Colon (tissue), 2 donors: ENCODE results near the gene ISCA2.

ENCODE experiments used
- FAIRE-seq: peaks from 2 replicates; lab custom pipeline; 2012; peaks lifted over from hg19 to GRCh38; lab: Jason Lieb, UNC
- donor health status: control.
- donor health status: control.

Gene ISCA2

DNA sequence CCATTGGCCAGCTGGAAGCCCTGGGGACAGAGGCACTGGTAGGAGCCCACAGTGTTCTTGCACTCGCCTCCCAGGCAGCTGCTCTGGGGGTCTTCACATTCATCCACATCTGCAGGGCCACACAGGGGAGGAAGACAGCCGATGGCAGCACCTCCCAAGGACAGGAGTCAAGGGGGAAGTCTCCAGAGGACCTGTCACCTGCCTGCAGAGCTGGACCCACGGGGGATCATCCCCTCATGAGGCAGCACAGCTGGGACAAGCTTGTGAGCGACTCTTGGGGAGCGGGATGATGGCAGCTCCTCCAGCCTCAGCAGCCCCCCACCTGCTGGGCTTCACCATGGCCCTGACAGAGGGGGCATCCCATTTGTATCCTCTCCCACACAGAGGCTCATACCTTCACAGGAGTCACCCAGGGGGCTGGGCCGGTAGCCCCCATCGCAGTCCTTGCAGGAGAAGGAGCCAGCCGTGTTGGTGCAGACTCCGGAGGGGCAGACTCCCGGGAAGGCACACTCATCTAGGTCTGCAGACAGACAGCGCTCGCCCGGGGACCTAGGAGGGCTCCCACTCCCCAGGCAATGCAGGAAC lies 15.4 kb downstream of the ISCA2 start:
- no peak for FAIRE-seq

DNA sequence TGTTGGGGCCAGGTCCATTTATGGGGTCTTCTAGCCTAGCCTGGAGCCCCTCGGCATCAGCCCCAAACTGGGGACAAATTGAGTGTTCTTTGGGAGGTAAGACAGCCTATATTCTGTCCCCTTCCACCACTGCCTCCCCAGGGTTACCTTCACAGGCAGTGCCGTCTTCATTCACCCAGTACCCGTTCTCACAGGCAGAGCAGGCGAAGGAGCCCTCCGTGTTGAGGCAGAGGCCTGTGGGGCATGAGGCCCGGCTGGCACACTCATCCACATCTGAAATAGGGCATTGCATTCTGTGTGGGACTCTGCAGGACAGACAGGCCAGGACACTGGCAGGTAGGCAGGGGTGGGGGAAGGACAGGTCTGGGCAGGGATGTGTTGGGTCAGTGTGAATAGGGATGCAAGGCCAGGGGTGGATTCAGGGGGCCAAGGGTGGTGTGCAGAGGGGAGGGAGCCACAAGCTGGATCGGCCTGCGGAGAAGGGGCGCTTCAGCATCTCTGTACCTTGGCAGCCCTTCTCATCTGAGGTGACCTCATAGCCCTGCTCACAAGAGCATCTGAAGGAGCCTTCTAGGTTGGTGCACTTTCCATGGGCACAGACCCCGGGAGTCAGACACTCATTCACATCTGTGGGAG lies 16.1 kb downstream of the ISCA2 start:
- no peak for FAIRE-seq

DNA sequence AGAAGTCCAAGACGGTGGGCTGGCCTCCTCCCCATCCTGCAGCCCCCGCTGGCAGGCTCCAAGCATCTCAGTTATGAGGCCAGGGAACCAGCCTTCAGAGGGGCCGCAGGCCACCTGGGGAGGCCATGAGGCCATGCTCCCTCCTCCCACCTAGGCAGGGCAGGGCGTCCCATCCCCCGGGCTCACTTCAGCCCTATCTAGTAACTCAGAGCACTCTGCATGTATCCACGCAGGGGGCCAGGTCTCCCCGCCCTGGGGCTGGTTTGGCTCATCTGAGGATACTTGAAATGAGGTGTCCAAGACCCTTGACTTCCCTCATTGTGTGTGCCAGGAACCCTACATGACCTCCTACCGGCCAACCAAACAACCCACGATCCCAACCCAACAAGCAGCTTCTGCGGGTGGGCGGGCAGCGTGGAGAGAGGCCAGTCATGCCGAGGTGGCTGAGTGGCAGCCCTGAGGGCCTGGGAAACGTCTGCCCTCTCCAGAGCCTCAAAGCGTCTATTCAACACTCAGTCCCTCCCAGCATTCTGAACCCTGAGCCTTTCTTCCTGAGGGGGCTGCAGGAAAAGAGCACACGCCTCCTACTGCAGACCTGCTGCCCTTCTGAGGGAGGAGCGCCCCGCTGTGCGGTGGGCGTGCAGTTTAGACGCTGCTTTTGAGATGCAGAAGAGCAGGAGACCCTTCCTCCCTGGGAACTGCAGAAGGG lies 16.8 kb downstream of the ISCA2 start:
- FAIRE-seq: no peak

DNA sequence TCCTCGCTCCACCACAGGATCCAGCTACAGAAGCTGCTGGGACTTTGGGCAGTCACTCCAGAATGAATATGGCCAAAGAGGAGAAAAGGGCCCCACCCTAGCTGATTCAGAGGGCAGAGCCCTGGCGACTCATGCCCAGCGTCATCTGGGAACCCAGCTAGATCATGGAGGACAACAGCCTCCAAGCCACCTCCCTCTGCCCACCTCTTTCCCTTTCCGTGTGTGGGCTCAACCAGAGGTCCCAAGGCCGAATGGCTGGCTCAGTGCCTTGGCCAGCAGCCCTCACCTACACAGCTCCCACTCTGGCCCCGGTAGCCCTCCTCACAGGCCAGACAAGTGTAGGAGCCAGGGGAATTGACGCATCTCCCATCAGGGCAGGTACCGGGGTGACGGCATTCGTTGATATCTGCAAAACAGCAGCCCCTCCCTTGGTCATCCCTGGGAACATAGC lies 17.4 kb downstream of the ISCA2 start:
- FAIRE-seq: no peak

DNA sequence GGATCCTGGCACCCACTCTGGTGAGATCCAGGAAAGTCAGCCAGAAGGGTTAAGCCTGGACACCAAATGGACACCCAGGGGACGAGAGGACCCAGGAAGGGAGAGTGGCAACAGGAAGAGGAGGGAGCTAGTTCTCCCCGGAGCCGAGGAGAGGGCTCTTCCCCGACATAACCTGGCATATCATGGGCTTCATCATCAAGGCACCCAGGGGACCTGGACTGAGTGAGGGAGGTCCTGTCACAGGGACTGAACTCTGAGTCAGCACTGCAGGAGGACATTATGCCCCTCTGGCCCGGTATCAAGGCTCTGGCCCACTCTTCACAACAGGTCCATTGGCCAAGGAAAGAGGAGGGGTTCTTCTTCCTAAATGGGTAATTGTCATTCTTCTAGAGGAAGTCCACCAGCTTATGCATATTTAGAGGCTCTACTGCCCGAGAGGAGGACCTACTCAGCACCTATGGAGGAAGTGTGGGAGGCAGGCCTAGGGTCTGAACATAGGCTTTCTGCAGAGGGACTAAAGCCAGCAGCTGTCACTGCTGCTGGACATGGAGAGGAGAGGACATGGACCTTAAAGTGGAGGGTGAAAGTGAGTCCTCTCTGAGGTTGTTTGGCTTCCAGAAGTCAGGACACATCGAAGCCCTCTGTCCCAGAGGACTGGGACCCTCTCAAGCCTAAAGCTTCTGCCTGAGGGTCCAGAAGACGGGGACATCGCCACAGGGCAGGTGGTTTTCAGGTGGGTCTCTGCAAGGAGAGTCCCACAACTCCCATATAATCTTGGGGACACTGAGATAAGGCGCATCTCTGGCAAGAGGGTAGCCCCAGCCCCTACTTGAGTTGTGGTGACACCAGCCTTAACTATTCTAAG lies 18.6 kb downstream of the ISCA2 start:
- FAIRE-seq: no peak

DNA sequence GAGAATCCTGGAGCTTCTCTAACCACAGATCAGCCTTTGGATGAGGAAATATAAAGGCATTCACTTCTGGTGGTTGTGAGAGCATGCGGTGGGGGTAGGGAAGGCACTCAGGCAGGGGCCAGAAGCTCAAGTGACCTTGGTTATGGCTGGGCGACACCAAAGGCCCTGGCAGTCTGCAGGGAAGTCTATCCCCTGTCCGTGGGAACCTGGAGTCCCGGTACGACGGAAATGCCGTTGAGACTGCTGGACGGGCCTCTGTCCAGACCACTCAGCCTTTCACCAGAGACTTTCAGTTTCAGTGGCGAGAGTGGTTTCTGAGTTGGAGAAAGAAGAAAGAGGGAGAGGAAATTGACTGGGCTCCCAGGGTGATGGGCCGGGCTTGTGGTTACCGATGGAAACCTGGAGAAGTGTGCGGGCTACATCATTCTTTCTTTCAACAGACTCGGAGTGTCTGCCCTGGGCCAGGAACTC lies 20.9 kb downstream of the ISCA2 start:
- FAIRE-seq: no peak

DNA sequence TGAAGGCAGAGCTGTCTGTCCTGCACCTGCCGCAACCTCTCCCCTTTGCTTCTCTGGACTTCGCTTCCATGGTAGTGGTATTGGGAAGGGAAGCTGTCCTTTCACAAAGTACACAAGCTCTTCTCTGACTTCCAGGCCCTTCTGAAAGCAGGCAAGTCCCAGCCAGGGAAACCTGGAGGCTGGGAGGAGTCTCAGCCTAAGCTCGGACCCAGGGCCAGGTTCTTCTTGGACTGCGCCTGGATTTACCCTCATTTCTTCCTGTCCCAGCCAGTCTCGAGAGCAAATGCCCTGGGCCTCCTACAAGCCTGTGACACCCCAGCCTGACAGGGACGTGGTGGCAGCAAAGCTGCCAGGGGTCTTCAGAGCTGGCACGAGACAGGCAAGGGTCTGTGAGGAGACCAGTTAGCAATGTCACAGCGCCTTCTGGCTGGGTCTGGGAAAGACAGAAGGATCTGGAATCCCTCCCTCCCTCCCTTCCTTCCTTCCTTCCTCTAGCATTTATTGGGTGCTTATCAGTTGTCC lies 22.4 kb downstream of the ISCA2 start:
- no peak for FAIRE-seq

DNA sequence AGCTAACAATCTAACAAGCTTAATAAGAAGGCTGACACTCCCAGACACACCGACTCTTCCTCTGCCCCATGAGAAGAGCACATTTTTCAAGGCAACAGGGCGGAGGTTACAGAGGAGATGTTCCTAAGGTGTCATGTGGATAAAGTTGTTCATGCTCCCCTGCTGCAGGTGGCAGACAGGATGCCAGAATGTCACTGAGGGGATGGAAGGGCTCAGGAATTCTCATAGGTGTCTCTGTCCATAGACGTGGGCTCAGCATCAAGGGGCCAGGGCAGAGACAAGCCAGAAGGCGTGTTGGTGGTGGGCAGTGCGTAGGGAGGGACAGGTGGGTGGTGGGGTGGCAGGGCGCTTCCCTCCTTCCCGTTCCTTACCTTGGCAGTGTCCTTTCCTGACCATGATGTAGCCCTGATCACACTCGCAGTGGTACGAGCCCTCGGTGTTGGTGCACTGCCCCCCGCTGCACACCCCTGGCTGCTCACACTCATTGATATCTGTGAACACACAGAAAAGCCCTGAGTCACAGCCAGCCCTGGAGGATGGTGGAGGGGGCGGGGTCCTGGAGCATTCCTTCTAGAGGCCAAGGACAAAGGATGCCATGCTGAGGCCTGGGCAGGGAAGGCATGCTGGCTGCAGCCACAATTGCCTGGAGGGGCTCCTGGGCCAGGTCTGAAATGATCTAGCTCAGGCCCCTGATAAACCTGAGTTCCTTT lies 23.0 kb downstream of the ISCA2 start:
- no peak for FAIRE-seq

DNA sequence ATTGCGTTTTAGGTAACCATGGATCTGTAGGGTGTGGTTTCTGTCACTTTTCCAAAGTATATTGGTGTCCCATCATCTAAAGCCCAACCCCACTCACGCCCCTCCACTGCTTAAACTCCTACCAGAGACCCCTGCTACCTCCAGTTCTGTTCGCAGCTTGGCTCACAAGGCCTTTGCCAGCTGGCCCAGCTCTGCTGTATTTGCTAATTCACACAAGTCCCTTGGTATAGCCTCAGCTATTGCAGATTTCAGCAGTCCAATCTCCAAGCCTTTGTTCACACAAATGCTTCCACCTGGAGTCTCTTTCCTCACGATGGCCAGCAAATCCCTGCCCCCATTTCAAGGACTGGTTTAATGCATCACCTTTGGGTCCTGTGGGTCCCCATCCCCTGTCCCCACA lies 24.2 kb downstream of the ISCA2 start:
- no peak for FAIRE-seq

DNA sequence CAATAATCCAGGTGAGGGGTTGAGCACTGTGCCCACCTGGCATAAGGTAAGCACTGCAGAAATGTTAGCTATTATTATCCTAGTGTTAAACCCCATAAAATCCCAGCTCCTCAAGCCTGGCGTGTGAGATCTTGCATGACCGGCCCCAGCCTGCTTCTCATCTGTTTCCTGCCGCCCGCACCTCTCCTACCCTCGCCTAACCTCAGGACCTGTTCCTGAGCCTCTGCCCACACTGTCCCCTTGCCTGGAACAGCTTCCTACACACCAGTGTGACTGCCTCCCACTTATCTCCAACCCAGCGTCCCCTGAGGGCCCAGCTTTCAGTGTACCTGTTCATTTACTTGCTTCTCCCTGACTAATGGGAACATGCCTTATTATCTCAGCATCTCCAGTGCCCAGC lies 24.7 kb downstream of the ISCA2 start:
- no peak for FAIRE-seq

DNA sequence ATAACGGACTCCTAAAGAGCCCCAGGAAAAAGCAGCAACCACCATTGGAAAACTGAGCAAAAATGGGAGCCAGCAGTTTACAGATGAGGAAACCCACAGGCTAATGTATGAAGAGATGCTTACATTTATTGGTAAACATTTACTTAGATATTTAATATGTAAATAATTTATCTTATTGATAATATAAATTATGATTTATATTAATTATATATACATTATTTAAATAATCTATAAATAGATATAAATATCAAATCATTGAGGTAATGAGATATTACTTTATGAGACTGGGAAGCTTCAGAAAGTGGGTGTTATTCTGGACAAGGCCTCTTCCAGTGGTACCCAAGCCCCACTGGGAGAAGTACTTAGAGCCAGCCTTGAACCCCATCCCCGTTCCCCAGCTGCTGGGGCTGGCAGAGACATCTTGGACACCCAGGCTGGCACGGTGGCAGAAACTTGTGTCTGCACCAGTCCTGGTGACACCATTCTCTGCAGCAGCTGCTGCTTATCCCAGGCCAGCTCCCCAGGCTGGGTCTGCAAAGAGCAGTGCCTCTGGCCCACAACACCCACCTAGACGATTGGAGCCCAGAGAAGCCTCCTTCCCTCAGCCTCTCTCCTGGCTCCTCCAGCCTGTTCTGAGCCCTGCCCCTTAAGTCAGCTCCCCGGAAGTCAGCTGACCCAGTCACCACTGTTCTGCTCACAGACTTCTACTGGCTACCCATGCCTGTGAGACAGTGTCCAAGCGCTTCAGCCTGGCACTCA lies 25.9 kb downstream of the ISCA2 start:
- FAIRE-seq: no peak

DNA sequence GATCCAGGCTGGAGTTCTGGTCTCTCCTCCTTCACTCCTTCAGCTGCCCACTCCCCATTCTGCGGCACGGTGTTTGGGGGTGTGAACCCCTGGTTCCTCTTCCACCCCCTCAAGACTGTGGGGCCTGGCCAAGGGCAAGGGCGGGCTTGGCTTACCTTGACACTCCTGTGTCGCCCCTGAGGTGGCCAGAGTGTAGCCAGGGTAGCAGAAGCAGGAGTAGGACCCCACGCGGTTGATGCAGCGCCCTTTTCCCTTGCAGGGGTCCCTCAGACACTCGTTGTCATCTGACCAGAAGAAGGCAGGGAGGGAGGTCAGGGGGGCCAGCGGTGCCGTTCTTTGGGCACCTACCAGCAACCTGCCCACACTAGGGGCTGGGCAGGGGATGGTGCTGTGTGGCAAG lies 28.2 kb downstream of the ISCA2 start:
- no peak for FAIRE-seq

DNA sequence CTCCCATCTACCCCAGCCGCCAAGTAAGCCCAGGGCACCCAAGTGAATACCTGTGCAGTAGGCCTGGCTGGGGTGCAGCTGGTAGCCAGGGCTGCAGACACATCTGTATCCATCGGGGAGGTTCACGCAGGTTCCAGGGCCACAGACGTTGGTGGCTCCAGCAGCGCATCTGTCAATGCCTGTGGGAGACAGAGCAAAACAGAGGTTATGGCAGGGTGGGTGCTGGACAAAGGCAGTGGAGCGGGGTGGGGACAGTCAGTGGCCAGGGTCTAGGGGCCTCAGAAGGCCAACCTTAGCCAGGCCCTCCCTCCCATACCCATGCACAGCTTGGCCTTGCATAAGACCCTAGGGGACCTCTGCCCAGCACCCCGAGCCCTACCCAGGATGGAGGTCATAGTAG lies 29.2 kb downstream of the ISCA2 start:
- FAIRE-seq: no peak

DNA sequence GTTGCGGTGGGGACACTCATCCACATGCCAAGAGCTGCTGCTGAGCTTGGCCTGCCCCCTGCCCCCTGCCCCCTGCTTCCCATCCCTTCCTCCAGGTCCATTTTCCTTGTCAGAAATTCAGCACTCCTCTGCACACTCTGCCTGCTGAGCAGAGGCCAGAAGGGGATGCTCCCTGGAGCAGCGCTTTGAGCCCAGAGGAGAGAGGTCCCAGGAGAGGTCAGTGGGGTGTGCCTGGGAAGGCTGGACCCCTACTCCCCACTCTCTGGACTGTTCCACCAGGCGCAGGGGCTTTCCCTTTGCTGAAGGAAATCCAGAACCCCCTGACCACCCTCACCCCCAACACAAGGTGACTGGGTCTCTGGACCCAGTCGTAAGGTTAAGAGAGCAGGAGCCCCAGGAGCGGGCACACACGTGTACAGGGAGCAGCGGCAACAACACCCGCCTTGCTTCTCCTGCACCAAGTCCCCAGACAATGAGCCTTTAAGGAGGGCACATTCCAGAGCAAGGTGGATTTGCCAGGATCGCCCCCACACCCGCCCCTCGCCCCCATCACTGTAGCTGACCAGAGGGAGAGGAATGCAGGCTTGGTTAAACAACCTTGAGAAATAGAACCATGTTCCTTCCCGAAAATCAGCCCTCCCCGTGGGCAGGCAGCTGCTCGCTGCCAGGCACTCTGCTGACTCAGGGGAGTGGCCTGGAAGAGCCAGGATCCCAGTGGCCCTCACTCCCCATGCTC lies 30.7 kb downstream of the ISCA2 start:
- FAIRE-seq: no peak

DNA sequence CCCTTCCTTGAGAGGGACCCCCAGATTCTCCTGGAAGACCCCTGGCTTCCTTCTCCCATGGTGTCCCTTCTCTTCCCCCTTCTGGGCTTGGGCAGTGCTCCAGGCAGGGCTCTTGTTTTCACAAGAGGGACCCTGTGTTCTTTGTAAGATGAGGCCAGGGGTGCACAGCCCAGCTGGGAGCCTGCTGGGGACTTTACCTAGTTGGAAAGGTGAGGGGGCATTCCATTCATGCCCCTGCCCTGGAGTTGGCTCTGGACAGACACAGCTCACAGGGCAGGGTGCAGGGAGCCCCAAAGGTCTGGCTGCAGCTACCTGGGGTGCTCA lies 31.2 kb downstream of the ISCA2 start:
- no peak for FAIRE-seq

DNA sequence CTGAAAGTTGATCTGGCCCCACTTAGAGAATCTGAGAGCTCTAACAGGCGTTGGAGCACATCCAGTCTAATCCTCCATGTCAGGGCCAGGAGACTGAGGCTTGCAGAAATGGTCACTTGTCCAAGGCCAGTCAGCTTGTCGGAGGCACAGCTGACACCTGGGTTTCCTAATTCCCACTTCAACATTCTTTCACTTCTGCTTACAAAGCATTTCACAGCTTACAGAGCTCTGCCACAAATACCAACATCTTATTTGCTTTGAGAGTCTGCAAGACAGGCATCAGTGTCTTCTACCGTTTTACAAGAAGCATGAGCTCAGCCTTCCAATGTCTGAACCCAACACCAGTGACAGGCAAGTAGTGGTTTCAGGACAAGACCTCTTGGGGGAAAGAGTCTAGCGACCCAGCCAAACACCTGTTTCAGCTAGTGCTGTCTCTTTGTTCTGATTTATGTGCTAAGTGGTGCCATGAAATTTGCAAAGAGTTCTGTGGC lies 31.8 kb downstream of the ISCA2 start:
- FAIRE-seq: no peak

DNA sequence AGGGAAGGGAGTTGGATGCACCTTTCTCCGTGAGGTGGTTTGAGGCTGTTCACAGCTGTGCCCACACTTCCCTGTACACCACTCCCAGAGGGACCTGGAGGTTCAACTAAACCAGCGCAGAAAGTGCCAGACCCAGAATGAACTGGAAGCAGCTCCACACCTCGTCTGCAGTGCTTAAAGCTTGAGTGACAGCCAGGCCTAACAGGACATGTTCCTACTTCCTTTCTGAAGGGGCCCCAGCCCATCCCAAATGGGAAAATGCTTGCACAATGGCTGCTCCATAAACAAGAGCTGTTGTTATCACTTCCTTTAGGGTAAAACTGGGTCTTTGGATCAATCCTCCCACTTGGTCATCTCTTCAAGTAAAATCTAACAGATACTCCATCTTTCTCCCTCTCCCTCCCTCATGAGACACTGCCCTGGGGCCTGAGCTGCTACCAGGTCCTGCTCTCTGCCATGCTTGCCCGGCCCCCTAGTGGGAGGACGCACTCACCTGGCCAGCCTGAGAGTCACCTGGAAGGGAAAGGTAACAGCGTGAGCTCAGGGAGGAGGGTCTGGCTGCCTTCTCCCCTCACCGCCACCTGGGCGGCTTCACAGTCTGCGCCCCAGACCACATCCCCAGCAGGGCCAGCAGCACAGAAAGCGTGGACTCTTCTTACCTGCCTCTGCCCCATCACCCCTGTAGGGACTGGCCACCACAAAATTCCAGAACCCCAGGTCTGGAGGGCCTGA lies 33.5 kb downstream of the ISCA2 start:
- FAIRE-seq: no peak

DNA sequence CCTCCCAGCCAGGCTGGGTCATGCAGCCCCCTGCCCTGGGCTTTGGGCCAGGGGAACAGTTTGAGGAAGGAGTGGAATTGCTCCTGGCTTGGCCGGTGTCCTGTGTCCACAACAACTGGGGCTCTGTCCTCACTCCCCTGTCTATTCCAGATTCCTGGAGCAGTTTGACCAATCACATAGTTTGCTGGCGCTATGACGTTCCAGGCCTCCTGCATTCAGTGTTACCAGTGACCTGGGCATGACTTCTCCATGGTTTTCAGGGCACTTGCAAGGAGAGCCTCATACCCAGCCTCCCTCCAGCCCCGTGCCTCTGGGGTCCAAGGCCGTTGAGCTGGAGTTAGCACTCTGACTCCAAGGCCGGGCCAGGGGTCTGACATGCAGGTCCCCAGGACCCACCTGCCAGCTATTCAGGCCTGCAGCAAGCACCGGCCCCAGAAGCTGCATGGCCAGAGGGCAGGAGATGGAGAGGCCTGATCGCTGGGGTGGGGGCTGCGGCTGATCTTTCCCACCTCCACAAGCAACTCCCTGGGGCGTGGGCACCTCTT lies 34.2 kb downstream of the ISCA2 start:
- FAIRE-seq: no peak

DNA sequence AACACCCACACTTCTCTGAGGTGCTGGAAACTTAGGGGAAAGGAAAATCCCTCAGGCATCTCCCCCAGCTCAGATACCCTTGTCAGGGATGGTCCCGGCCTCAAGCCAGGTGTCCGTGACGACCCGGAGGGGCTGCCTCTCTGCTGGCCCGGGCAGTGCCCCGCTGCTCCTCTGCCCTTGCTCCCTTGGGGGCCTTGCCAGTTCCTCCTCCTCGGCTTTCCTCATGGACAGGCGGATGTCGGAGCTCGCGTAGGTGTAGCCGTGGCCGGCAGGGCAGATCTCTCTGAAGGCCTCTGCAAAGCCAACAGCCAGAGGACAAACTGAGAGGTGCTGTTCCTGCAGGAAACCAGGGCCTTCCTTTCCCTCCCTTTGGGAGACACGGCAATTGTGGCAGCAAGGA lies 34.8 kb downstream of the ISCA2 start:
- FAIRE-seq: no peak
